A673 (cell line): ENCODE measurements around the gene IQGAP1. TPM values are rescaled to one million over a fixed set of nuclear protein-coding genes. Genes with fewer than 3 reads are reported as not detected.

ENCODE experiments used
- BruUV-seq: library from RNA; stranded (reverse); fragments of 400-500 nt; replicated peaks from 2 replicates; lab custom pipeline; 2021; lab: Mats Ljungman, UMichigan
- CTCF ChIA-PET: fragments of 300-600 bp; sonication (Branson Sonifier 250); formaldehyde crosslinking; loops from one replicate; lab custom pipeline; 2022; ENCODE audit warnings: antibody characterized with exemption; lab: Charles Lee
- POLR2A ChIA-PET: fragments of 300-600 bp; sonication (Branson Sonifier 250); formaldehyde crosslinking; loops from one replicate; lab custom pipeline; 2022; ENCODE audit warnings: antibody characterized with exemption; ENCODE audit not compliant: low non-redundant PET; lab: Charles Lee
- DNase-seq: peaks from one replicate; pipeline ENCODE4 v3.0.0-alpha.2; 2015; ENCODE audit warnings: low spot score
- H3K27ac ChIP-seq: fragments of 200-600 bp; sonication (generic); 2 replicates; pipeline ENCODE4 v1.5.1; 2016; ENCODE audit warnings: mixed run types, low read depth, mild to moderate bottlenecking, mixed read lengths, antibody characterized with exemption, low read length; ENCODE audit not compliant: poor library complexity, severe bottlenecking
- H3K27me3 ChIP-seq: fragments of 200-600 bp; sonication (generic); replicated peaks from 2 replicates; pipeline ENCODE4 v1.6.1; 2017; ENCODE audit warnings: mixed run types, low read depth, mild to moderate bottlenecking, mixed read lengths, antibody characterized with exemption, low read length; ENCODE audit not compliant: insufficient read depth, poor library complexity
- H3K36me3 ChIP-seq: fragments of 200-600 bp; sonication (generic); 2 replicates; pipeline ENCODE4 v1.6.1; 2016; ENCODE audit warnings: mixed run types, mild to moderate bottlenecking, mixed read lengths, antibody characterized with exemption, low read length; ENCODE audit not compliant: insufficient read depth, poor library complexity, severe bottlenecking
- H3K4me1 ChIP-seq: fragments of 200-600 bp; sonication (generic); 2 replicates; pipeline ENCODE4 v1.6.1; 2017; ENCODE audit warnings: mixed run types, mild to moderate bottlenecking, mixed read lengths, antibody characterized with exemption, low read length; ENCODE audit not compliant: insufficient read depth, poor library complexity, severe bottlenecking
- H3K4me3 ChIP-seq: fragments of 200-600 bp; sonication (generic); 2 replicates; pipeline ENCODE4 v1.5.1; 2016; ENCODE audit warnings: low read depth, mixed run types, mild to moderate bottlenecking, mixed read lengths, low read length; ENCODE audit not compliant: poor library complexity, severe bottlenecking
- H3K9me3 ChIP-seq: fragments of 200-600 bp; sonication (generic); 2 replicates; pipeline ENCODE4 v1.6.1; 2016; ENCODE audit warnings: mixed run types, low read depth, mild to moderate bottlenecking, mixed read lengths, antibody characterized with exemption, low read length; ENCODE audit not compliant: poor library complexity, severe bottlenecking
- EZH2 ChIP-seq: fragments of 200-600 bp; sonication (generic); IDR thresholded peaks from 2 replicates; pipeline ENCODE4 v1.6.1; 2017; ENCODE audit warnings: borderline replicate concordance, low read depth, mild to moderate bottlenecking, mixed read lengths, antibody characterized with exemption, low read length; ENCODE audit not compliant: poor library complexity, severe bottlenecking
- intact Hi-C: fragments of 100-400 bp; cut with micrococcal nuclease; formaldehyde crosslinking; loops from one replicate; pipeline ENCODE4 v1.10.0; 2022; ENCODE audit not compliant: unreplicated experiment
- total RNA-seq: library from RNA; stranded (reverse); gene quantifications from 2 replicates; pipeline ENCODE4 v1.2.3, GENCODE V29; 2021

Gene IQGAP1
- total RNA-seq, 1 experiment from 2014 or later = 119 TPM

GRCh38 chr15:90550919-90551318 lies 162.9 kb downstream of the IQGAP1 start:
- DNase-seq = no peak
- Histone ChIP-seq H3K4me3 (no peak overlapping the region), H3K27me3 (no peaks in the 10 kb centered on the region), H3K4me1 (peaks cover 21% of the 10 kb centered on the region), H3K36me3 (no peaks in the 10 kb centered on the region), H3K27ac (no peak overlapping the region), H3K9me3 (no peaks in the 10 kb centered on the region)
- POLR2A ChIA-PET = no interaction called here
- CTCF ChIA-PET = no interaction called here
- BruUV-seq = no TSS peak
- no peak for TF ChIP-seq EZH2
- intact Hi-C loops = no loop called here

Other genes with a start within 250 kb of the IQGAP1 start
- 13.2 and 13.3 TPM in 2 replicates for gene SEMA4B, start 186.9 kb upstream of the IQGAP1 start, total RNA-seq
- gene CIB1, start 154.3 kb upstream of the IQGAP1 start, total RNA-seq = 39.7 and 41.9 TPM in 2 replicates
- gene GDPGP1, start 154.0 kb upstream of the IQGAP1 start, total RNA-seq = 4.7 and 5.2 TPM in 2 replicates
- 0.33 TPM in 1 of 2 replicates, not detected in the other for gene TTLL13, start 138.7 kb upstream of the IQGAP1 start, total RNA-seq
- 125 and 135 TPM in 2 replicates for gene NGRN, start 122.6 kb upstream of the IQGAP1 start, total RNA-seq
- gene ZNF774, start 36.0 kb upstream of the IQGAP1 start, total RNA-seq = 1.5 and 5.4 TPM in 2 replicates
- 34.6 and 35.3 TPM in 2 replicates for gene CRTC3, start 141.7 kb downstream of the IQGAP1 start, total RNA-seq